NCI-H2081 treated with DMSO at 0.1 percent for 48 hours (cell line): ENCODE measurements around the gene TEX19.

Source experiments
- DNase-seq: peaks from one replicate; lab custom pipeline; 2025; lab: John Stamatoyannopoulos, UW

Gene TEX19, protein sequence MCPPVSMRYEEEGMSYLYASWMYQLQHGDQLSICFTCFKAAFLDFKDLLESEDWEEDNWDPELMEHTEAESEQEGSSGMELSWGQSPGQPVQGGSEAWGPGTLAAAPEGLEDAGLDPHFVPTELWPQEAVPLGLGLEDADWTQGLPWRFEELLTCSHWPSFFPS

DNA sequence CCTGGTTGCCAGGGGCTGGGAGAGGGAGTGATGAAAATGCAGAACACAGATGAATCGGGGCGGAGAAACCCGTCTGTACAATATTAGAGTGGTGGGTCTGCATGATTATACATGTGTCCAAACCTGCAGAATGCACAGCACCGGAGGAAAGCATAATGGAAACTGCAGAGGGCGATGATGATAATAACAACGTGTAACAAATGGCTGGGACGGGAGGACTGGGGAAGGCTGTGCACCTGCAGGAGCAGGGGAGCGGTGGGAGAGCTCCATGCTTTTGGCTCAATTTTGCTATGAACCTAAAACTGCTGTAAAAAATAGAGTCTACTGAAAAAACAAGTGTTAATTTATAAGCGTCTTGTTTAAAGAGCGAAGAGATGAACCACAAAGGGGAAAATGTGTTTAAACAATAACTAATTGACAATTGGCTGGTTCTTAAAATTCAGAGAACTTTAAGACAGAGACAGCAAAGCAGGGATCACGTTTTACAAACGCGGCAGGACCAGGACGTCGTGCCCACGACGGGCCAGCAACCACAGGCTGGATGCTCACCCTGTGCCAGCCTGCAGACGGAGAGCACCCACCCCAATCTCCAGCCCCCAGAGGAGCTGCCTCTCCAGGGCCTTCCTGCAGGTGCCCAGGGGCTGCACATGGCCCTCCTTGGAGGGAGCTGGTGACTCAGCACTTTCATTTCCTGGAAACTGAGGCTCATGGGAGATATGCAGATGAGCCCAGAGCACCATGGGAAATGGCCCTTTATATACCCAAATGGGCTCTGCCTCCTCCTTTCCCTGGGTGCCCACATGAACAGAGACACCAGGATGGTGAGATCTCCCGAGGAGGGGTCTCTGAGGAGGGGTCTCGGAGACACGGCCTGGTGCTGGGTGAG is at the start of gene TEX19:
TSS of gene TEX19 (plus strand) at position 783 of the 886 bp plus-strand sequence. CDS start 2,904 bp downstream, outside the sequence.
- DNase-seq = no peak

DNA sequence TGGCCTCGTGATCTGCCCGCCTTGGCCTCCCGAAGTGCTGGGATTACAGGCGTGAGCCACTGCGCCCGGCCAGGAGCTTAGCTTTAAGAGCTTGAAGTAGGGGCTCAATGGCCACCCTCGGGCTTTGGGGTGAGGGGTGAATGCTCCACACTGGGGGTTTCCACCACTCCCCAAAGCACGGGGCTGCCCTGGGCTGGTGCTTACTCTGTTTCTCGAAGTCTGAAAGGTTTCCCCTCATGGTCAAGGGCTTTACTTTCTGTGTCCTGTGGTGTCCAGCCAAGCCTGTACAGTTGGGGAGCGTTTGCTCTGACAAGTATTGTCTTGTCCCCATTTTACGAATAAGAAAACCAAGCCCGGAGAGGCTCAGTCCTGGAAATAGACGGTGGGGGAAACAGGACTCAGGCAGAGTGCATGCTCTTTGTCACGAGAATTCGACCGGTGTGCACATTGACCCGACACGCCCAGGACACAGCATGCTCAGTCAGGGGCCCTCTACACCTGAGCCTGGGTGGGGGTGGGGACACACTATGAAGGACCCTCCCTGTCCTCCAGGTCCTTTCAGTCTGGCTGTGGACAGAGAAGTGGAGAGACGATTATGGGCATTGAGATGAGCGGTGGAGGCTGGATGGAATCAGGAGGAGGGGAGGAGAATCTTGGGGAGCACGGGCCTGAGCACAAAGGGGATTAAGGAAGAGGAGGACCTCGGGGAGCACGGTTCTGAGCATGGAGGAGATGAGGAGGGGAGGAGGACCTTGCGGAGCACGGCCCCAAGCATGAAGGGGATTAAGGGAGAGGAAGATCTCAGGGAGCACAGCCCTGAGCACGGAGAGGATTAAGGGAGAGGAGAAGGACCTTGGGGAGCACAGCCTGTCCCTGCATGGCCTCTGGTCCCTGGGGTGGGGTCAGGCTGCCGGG is 49.1 kb upstream of the TEX19 start:
- DNase-seq = no peak

DNA sequence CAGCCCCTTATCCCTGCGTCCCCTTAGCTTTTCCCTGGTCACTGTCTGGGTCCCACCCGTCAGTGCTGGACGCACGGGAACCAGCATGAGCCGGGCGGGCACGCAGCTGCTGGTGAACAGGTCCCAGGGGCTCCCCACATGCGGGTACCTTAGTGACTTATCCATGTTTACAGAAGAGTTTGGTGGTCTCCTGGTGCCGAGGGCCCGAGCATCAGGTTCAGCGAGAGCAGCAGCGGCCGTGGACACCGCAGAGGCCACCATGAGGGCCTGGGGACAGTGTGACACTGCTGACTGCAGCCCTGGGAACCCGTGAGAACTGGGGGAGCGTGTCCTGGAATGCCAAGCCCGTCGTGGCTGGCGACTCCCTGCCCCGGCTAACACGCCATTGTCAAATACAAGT is 48.2 kb upstream of the TEX19 start:
- DNase-seq = no peak

DNA sequence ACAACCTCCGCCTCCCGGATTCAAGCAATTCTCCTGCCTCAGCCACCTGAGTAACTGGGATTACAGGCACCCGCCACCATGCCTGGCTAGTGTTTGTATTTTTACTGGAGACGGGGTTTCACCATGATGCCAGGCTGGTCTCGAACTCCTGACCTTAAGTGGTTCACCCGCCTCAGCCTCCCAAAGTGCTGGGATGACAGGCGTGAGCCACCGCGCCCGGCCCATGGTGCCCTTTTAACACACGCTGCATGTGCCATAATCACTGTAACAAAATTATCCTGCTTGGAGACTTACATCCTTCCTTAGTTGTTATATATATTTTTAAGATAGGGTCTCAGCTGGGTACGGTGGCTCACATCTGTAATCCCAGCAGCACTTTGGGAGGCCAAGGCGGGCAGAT is 47.1 kb upstream of the TEX19 start:
- DNase-seq = no peak

DNA sequence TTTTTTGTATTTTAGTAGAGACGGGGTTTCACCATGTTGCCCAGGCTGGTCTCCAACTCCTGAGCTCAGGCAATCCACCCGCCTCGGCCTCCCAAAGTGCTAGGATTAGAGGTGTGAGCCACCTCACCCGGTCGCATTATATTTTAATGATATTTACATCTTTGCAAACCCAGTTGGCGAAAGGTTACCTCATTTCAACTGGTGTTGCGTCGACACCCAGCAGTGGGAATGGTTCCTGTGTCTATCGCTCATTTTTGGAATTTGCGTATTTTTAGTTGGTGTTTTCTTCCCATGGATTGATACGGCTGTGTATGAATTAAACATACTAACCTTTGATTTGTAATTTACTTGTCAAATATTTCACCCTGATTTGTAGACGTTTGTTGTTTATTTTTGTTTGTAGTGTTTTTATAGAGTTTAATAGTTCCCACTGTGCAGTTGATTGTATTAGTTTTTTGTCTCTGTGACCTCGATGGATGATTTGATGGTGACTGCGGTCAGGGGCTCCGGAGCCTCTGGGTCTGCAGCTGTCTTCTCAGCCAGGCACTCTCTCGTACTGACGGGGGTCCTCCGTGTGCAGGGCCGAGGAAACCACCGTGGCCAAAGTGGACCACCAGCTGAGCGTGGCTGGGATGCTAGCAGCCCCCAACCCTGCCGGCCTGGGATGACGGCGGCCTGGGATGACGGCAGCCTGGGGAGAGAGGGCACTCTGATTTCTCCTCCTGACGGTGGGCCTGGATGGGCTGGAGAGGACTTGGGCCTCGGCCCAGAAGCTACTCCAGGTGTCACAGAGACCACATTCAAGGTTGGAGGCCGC is 45.6 kb upstream of the TEX19 start:
- DNase-seq = no peak

DNA sequence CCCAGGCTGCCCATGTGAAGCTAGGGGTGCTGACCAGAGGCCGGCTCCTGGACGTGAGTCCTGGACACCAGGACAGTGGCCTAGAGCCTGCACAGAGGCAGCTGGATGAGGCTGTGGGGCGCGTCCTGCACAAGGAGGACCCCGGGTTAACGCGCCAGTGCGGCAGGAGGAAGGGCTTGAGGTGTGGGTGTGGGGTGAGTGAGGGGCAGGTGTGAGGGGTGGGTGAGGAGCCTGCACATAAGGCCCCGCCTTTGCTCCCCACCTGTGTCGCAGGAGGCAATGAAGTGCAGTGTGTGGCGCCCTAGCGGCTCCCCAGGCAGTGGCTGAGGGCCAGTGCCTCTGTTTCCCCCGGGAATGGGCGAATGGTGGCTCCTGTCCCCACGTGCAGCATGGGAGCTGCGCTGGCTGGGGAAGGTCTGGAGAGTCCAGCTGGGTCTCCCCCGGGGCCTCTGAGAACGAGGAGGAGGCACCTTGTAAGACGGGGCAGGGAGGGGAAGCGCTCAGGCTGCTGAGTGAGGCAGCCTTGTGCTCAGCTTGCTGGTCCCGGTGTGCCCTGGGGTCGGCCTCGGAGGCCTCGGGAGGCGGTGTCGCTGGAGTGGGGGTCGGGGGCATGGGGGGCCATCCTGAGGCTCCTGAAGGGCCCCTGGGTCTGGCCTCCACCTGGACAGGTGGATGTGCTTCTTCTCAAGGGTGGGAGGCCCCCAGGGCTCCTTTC is 44.9 kb upstream of the TEX19 start:
- no peak for DNase-seq

DNA sequence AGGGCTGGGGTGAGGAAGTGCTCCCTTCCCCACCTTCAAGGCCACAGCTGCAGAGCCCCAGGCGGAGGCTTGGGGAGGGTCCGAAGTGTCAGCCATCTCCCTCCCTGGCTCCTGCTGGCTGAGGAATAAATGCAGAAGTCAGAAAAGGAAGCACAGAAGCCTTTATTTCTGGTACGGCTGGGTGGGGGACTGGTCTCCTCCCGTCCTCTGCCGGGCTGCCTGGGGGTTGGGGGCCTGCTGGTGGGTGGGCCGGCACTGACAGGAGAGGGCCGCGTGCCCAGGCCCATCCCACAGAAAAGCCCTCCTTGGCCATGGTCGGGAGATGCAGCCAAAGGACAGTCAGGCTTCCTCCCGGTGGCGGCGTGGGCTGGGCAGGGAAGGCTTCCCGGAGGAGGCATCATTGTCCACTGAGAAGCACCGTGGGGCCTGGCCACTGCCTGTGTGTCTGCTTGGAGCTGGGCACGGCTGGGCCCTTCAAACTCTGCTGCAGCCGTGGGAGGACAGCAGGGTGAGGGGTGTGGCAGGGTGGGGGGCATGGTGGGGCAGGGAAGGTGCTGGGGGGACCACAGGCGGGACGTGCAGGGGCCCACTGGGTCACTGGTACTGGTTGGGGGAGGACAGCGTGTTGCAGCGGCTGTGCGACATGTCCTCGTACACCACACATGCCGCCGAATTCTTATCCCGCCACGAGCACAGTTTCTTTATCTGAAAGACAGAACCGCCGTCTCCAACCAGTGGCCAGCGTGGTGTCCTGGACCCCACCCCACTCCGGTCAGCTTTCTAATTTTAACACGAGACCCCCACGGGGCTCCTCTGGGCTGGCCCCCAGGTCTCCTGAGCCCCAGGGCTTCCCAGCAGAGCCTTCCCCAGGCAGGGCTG is 44.1 kb upstream of the TEX19 start:
- DNase-seq = no peak

DNA sequence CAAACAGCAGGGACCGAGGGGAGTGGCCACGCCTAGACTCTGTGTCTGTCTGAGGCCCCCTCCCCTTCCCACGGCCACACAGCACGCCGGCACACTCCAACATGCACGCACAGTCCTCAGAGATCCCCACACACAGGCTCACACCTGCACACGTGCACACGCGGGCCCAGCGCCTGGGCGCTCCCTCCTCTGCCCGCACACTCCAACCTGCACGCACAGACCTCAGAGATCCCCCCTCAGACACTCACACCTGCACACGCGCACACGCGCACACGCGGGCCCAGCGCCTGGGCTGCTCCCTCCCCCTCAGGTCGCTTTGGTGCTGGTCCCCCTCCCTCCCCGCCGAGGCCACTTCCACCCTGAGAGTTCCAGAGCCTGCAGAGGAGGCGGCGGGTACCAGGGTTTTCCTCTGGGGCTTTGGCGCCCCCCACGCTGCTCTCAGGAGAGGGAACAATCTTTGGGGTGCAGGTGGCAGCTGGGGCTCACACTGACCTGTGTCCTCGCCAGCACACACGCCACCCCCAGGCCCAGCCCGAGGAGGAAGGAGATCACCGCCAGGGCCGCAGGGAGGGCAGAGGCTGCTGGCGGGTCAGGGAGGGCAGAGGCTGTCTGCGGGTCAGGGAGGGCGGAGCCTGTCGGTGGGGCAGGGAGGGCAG is 43.2 kb upstream of the TEX19 start:
- DNase-seq = no peak

DNA sequence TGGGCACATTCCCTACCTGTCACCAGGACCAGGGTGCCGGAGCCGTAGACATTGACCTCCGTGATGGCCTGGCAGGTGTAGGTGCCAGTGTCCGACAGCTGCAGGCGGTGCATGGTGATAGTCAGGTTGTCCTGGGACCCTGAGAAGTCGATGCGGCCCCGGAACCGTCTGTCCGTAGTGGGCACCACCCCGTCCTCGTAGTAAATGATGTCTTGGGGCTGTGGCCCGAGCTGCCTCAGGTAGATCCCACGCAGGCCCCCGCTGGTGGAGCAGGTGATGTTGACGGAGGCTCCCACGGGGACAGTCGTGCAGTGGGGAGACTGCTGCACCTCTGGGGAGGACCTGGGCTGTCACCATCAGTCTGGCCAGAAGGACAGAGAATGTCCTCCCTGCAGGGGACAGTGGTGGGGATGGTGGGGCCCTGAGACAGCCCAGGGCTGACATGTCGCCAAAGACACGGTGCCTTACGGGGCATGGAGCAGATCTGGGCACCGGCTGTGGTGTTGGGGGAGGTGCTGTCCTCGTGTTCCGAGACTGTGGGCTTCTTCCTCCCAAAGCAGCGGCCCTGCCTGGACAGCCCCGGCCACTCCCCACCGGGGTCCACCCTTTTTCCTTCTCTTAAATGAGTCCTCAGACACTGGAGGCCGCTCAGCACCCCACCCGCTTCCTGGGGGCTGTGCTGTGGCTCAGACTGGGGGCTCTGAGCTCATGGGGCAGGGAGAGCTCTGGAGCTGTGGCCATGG is 42.2 kb upstream of the TEX19 start:
- no peak for DNase-seq

DNA sequence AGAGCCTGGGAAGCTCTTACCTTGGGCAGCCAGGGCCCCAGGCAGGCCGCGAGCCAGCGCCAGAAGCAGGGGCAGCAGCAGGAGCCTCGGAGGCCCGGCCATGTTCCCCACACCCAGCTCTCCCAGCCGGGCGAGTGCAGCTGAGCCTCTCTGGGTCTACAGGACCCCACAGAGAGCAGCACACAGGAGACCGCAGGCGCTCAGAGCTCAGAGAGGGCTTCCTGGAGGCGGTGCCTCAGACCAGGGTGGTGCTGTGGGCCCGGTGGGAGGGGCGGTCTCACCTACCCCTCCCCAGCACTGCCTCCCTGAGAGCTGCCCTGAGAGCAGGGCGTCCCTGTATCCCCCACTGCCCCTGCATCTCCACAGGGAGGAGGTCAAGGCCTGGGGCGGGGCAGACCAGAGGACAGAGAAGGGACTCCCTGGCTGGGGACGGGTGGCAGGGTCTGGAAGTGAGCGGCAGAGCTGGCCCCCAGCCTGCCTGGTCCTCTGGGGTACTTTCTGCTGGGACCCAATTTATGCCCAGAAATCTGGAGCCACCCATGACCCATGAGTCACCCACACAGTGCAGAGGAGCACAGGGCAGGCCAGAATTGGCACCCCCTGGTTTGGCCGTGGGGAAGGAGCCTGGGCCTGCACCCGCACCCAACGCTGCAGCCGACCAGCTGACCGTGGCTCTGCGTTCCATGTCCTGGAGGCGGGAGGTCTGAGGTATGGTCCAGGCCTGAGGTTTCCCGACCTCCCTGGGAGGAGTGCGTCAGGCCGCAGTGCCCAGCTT is 41.5 kb upstream of the TEX19 start, which contains the start of gene CD7:
TSS of gene CD7 (minus strand) at position 215 of the 775 bp plus-strand sequence. CDS start at position 102, 113 bp downstream.
- no peak for DNase-seq

DNA sequence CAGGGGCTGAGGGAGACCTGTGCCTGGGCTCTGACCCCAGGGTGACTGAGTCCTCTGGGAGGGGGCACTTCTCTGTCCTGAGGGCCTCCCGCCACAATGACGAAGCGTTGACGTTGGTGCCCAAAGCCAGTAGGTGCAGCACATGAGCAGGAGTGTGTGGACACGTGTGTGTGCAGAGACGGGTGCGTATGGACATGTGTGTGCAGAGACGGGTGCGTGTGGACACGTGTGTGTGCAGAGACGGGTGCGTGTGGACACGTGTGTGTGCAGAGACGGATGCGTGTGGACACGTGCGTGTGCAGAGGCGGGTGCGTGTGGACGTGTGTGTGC is 40.9 kb upstream of the TEX19 start:
- no peak for DNase-seq

DNA sequence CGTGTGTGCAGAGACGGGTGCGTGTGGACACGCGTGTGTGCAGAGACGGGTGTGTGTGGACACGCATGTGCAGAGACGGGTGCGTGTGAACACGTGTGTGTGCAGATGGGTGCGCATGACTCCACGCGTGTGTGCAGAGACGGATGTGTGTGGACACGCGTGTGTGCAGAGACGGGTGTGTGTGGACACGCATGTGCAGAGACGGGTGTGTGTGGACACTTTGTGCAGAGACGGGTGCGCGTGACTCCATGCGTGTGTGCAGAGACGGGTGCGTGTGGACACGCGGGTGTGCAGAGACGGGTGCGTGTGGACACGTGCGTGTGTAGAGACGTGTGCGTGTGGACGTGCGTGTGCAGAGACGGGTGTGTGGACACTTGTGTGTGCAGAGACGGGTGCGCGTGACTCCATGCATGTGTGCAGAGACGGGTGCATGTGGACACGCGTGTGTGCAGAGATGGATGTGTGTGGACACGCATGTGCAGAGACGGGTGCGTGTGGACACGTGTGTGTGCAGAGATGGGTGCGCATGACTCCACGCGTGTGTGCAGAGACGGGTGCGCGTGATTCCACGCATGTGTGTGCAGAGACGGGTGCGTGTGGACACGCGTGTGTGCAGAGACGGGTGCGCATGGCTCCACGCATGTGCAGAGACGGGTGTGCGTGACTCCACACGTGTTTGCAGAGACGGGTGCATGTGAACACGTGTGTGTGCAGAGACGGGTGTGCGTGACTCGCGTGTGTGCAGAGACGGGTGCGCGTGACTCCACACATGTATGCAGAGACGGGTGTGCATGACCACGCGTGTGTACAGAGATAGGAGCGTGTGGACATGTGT is 40.1 kb upstream of the TEX19 start:
- DNase-seq = no peak

DNA sequence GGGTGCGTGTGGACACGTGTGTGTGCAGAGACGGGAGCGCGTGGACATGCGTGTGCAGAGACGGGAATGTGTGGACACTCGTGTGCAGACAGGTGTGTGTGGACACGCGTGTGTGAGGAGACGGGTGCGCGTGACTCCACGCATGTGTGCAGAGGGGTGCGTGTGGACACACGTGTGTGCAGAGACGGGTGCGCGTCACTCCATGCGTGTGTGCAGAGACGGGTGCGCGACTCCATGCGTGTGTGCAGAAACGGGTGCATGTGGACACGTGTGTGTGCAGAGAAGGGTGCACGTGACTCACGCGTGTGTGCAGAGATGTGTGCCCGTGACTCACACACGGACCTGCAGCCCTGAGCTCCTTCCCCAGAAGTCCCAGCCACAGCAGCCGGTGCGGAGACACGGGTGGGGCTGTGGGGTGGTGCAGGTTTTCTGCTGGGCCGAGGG is 39.4 kb upstream of the TEX19 start:
- DNase-seq = no peak

DNA sequence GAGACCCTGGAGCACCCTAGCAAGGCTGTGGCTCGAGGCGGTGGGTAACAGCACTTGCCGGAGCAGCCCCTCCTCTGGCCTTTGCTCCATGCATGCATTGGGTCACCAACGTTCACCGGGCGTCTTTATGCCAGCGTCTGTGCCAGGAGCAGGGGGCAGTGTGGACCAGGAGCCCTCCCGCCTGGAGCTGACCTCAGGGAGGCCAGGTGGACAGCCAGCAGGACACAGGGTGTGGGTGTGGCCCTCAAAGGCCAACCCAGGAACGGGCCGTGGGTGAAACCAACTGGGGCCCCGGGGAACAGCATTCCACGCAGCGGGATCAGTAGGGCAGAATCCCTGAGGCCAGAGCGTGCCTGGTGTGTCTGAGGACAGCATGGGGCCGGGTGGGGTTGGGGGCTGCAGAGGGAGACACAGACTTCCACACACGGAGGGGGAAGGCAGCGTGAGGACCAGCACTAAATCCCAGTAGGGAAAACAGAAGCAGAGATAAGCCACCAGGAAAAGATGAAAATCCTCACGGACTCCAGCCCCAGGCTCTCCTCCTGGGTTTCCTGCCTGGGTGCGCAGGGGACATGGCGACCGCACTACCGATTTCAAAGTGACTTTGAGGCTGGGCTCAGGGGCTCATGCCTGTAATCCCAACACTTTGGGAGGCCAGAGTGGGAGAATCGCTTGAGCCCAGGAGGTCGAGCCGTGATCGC is 38.8 kb upstream of the TEX19 start:
- DNase-seq = no peak

DNA sequence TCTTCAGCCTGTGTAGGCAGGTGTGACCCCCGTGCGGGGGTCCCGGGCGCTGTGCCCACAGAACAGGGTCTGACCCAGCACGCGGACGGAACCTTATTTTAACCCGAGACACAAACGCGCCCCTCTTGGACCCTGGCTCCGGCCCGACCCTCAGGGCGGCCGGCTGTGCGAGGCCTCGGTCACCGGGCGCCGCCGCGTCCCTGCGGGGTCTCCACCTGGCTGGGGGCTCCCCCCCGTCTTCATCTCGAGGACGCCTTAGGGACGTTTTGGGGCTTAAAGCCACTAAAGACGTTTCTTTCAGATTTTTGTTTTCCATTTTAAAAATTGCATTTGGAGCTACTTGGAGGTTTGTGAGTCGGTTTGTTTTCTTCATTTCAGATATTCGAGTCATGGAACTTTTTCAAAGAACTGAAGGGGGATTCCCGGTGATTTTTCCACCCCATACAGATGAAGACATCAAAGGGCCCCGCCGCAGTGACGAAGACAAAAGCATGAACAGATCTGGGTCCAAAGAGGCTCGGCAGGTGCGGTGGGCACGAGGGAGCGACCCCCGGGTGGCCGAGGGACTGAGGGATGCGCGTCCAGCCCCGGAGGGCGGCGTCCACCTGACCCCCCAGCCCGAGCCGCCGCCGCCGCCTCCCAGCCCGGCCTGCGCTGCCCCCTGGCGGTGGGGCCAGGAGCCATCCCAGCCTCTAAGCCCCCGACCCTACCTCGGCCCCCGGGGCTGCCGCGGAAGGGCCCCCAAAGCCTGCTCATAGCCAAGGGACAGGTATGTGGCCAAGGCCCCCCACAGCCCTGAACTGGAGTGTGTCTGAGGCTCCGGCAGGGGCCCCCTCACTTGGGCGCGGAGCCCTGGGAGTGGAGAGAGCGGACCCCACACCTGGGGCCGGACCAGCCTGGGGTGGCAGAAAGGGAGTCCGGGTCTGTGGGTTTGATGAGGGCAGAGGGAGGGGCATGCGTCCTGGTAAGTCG is 37.8 kb upstream of the TEX19 start:
- DNase-seq = no peak
